Measurements from ENCODE around the gene SNRPD2.
"Not testable (repeated sequence)": the region's sequence is repeated elsewhere in the genome, so short reads cannot be mapped to it uniquely, and the experiment has no call there.

Gene SNRPD2

GRCh38 chr19:45691516-45692186 lies at the start of gene SNRPD2:
Gene SNRPD2 (minus strand): TSS chr19:45691953. CDS start chr19:45691888, 65 bp downstream.
- DNase-seq, result peak; percentile 86

DNA sequence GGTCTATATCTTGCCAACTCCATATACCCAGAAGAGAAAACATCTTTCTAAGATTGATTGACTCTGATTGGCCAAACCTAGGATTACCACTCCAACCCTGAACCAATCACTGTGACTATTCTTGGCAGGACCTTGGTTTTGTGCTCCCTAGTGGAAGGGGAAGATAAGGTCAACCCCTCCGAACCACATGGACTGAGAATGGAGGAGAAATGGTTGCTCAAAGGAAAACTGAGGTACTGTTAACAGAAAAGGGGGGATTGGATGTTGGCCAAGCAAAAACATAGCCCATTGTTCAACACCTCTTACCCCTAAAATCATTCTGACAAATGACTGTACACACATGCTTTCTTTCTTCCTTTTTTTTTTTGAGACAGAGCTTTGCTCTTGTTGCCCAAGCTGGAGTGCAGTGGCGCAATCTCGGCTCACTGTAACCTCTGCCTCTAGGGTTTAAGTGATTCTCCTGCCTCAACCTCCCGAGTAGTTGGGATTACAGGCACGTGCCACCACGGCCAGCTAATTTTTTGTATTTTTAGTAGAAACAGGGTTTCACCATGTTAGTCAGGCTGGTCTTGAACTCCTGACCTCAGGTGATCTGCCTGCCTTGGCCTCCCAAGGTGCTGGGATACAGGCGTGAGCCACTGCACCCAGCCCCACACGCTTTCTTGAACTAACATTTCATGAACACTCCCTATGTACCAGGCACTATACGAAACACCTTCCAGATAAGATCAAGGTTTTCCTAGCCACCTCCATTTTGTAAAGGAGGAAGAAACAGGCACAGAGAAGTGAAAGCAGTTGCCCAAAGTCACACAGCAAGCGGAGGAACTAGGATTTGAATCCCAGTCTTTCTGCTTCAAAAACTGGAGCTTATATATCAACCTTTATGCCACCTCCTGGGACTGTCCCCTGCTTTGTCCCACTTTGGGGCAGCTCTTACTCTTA lies 48.0 kb upstream of the SNRPD2 start:
- DNase-seq, result no peak

DNA sequence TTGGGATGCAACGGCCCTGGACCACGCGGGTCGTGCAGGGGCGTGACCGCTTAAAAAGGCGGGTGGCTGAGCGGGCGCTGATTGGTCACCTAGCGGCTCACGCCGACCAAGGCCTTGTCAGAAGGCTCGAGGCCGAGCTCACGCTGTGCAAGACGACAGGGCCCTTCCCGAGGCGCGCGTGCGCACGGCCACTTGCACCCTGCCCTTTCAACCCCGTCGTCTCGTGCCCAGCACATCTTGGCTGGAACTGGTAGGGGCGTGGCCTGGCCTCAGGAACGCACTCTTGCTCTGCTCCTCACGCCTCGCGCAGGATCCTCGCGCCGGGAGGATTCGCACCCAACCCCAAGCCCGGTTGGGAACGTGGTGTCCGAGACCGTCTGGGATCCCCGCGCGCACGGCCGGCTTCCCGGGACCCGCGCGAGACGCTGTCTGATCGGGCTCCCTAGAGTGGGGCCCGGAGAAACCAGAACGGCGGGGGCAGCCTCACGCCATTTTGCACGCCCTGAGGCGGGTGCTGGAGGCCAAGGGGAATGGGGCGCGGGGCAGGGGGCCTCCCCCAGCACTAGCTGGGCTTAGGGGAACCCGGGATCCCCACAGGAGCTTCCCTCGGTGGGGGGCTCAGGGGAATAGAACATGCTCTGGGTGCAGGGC lies 41.5 kb upstream of the SNRPD2 start, which contains the start of gene MEIOSIN:
MEIOSIN (plus strand) TSS at position 280 of the 651 bp plus-strand sequence. CDS start 1,938 bp downstream, outside the sequence.
- DNase-seq, result no peak

DNA sequence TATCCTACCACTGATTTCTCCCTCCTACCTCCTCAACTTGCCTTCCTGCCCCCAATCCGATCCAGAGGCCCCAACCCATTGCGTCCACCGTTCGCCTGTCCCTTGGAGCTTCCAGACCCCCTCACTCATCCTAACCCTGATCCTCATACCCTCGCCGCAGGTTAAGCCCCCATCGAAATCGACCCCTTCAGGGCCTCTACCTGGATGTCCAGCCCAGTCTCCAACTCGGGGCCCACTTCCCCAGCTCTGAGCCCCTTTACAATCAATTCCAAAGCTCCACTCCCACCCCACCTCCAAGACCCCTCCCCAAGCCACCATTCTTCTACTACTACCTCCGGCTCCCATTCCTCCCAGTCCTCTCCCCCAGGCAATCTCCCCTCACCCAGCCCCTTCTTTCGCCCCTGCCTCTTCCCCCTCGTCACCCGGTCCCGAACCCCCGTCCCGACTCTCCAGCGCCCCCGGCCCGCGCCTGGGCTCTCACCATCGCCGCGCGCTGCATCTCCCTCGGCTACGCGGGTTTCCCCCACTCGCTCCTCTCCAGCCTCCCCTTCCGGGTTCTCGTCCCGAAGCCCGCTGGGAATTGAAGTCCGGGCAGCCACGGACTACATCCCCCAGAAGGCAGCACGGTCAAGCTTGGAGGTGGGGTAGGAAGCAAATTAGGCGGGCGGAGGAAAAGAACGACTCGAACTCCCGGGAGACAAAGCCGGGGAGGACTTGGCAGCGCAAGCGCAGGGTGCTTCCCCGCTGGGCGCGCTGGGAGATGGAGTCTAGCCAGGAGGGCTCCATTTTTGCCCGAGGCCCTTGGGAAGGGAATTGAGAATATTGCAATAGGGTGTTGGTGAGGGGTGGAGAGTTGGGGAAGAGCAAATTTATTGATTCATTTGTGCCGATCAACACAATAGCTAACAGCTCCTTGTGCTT lies 38.9 kb upstream of the SNRPD2 start, which contains the start of gene FBXO46:
FBXO46 (minus strand) TSS at position 529 of the 921 bp plus-strand sequence. CDS start 17,401 bp downstream, outside the sequence.
- peak; percentile 97 for DNase-seq

GRCh38 chr19:45729800-45730290 lies 38.1 kb upstream of the SNRPD2 start:
- DNase-seq, result no peak

DNA sequence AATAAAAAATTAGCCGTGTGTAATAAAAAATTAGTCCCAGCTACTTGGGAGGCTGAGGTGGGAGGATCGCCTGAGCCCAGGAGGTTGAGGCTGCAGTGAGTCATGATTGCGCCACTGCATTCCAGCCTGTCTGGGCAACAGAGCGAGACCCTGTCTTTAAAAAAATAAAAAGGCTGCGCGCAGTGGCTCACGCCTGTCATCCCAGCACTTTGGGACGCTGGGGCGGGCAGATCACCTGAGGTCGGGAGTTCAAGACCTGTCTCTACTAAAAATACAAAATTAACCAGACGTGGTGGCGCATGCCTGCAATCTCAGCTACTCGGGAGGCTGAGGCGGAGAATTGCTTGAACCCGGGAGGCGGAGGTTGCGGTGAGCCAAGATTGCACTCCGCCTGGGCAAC lies 36.9 kb upstream of the SNRPD2 start:
- not testable (repeated sequence) for DNase-seq

DNA sequence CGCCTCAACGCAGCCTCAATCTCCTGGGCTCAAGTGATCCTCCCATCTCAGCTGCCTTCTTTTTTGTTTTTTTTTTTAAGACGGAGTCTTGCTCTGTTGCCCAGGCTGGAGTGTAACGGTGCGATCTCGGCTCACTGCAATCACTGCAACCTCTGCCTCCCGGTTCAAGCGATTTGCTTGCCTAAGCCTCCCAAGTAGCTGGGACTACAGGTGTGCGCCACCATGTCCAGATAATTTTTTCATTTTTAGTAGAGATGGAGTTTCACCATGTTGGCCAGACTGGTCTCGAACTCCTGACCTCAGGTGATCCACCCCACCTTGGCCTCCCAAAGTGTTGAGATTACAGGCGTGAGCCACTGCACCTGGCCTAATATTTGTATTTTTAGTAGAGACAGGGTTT lies 28.3 kb upstream of the SNRPD2 start:
- not testable (repeated sequence) for DNase-seq

DNA sequence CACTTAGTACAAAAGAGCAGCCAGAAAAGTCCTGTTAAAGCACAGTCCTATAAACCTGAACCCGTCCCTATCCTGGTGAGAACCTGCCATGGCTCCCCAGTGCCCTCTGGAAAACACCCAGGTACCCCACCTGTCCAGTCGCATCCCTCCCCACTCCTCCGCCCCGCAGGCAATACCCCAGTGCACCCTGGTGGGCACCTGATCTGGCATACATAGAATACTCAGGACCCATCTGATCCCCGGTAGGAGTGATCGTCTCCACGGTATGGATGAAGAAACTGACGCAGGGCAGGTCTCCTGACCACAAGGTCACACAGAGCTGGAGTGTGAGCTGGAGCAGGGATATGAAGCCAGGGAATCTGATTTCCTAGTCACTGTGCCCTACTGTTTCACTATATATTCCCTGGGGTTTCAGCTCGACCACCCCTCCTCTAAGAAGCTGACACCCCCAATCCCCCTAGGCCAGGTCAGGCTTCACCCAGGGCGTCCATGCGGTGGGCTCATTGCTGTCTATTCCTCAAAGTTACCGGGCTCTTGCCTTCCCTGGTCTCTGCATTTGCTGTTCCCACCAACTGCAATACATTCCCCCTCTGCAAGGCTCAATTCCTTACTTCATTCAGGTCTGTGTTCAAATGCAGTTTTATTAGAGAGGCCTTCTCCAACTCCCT lies 26.4 kb upstream of the SNRPD2 start:
- no peak for DNase-seq

DNA sequence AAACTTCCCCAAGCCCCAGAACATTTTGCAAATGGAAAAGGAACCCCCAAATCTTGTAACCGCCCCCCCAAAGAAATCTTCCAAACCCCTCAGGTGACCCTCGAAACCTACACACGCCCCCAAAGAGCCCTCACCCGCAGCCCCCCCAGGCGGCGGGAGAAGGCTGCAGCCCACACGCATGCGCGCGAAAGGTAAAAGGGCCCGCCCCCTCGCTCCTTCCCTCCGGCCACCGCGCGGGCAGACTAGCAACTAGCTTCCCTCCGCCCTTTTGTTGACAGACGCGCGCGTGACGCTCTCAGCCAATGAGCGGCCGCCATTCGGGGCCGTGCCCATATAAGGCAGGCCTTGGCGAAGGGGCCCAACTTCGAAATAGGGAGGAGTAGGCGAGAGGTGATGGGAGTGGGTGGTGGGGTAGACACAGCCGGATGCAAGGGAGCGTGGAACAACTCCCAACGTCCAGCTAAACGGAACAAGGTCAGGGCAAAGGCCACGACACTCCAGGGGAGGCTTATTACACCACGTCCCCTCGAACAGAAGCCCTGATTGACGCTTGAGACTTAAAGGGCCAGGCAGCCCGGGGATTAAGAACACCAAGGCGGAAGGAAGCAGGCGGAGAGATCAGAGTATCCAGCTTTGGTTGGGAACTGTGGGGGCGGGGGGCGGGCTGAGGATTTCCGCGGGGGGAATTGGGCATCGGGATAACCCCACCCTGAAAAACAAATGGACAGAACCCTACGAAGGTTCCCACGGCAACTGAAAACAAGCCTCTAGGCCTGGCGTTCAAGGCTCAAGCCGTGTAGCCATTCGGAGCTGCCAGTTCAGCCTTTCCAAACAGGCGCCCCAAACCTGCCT lies 25.6 kb upstream of the SNRPD2 start:
- peak; percentile 97 for DNase-seq

- DNase-seq, result no peak
Observed at GRCh38 chr19:45716359-45717130, 24.8 kb upstream of the SNRPD2 start.

DNA sequence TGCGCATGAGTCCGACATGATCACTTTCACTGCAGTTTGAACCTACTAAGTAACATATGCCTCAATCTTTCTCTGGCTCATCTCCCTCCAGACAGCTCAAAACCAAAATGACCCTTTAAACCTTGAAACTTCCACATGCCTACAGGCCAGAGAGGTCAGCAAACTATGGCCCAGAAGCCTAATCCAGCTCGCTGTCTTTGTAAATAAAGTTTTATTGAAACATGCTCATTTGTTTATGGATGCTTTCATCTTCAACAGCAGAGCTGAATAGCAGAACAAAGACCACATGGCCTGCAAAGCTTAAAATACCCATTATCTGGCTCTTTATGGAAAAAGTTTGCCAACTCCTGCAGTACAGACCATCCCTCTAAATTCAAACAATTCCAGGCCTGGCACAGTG lies 23.4 kb upstream of the SNRPD2 start:
- no peak for DNase-seq

DNA sequence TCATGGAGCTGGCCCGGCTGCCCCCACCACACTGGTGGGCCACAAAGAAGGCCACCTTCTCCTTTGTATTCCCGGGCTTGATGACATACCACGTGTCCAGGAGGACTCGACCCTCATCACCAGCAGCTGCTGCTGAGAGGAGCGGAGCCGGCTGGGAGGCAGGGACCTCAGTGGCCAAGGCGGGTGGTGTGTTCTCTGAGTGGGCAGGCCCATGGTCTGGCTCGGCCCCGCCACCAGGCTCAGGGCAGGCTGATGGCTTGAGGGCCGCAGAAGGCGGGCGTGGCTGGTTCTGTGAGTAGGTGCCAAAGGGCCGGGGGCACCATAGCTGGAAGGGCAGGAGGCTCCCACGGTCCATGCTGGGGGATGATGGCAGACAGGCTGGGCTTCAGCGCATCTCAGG lies 21.4 kb upstream of the SNRPD2 start:
- no peak for DNase-seq

GRCh38 chr19:45712699-45713067 lies 20.9 kb upstream of the SNRPD2 start:
- DNase-seq, result no peak

- no peak for DNase-seq
Observed at GRCh38 chr19:45711851-45712698, 20.3 kb upstream of the SNRPD2 start.

DNA sequence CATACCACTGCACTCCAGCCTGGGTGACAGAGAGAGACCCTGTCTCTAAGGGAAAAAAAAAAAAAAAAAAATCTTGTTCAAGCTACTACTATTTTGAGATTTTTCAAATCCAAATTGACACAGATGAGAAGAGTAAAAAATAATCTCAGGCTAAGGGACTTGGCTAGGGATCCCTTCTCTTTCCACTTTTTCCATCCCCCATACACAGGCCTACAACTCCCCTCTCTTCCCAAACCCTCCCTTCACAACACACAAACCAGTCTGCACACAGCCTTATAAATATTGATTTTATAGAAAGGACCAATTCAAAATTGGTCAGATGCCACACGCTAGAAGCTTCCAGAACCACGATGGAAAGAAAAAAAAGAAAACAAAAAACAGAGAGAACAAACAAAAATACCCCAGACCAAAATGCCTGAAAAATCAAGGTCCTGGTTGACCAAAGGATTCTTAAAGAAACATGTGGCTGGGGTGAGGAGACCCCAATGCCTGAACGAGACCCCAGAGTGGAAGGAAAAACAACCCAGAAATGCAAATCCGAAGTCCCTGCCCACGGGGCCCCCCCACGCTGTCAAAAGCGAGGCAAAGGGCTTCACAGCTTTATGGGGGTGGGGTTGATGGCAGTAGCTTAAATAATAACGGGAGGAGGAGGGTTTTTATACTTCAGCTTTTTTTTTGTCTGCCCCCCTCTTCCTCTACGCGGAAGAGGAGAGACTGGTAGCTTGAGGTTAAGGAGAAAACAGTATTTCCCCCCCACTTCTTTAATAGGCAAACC lies 18.8 kb upstream of the SNRPD2 start:
- DNase-seq, result no peak

GRCh38 chr19:45705710-45706415 lies 14.1 kb upstream of the SNRPD2 start:
- no peak for DNase-seq

GRCh38 chr19:45705115-45705514 lies 13.4 kb upstream of the SNRPD2 start:
- DNase-seq, result no peak

Data from NCI-H1092 (cell line).